ENCODE data around the gene HOXC10. TPM values are rescaled to one million over a fixed set of nuclear protein-coding genes. Genes with fewer than 3 reads are reported as not detected.

The HOXC10 gene
- total RNA-seq, 1 experiment from 2014 or later: 3.8 TPM

- TF ChIP-seq, protein P1, sequence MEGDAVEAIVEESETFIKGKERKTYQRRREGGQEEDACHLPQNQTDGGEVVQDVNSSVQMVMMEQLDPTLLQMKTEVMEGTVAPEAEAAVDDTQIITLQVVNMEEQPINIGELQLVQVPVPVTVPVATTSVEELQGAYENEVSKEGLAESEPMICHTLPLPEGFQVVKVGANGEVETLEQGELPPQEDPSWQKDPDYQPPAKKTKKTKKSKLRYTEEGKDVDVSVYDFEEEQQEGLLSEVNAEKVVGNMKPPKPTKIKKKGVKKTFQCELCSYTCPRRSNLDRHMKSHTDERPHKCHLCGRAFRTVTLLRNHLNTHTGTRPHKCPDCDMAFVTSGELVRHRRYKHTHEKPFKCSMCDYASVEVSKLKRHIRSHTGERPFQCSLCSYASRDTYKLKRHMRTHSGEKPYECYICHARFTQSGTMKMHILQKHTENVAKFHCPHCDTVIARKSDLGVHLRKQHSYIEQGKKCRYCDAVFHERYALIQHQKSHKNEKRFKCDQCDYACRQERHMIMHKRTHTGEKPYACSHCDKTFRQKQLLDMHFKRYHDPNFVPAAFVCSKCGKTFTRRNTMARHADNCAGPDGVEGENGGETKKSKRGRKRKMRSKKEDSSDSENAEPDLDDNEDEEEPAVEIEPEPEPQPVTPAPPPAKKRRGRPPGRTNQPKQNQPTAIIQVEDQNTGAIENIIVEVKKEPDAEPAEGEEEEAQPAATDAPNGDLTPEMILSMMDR (IDR thresholded peaks at IDR 0.05 in 2 of 3, conservative IDR thresholded peaks at IDR 0.05 in 1 of 3; ENCODE audit: borderline replicate concordance in 1 of 3, insufficient read depth in 1 of 3, low read depth in 2 of 3, low read length in 2 of 3): no peak
- no peak for TF ChIP-seq ELF1 (IDR thresholded peaks at IDR 0.05; ENCODE audit: borderline replicate concordance, low read depth)
- TF ChIP-seq EZH2 (IDR thresholded peaks at IDR 0.05): no peak
Observed at GRCh38 chr12:53937099-53937498, 47.8 kb upstream of the HOXC10 start (continued).

- Histone ChIP-seq H2AFZ (ENCODE audit: low read depth, low read length, poor library complexity, severe bottlenecking) (no peak overlapping the region), H4K20me1 (ENCODE audit: insufficient read depth) (no peaks in the 10 kb centered on the region), H3K9ac (ENCODE audit: low read length) (no peak overlapping the region), H3K9me2 (ENCODE audit: insufficient read depth) (no peaks in the 10 kb centered on the region), H3K4me1 (ENCODE audit: control insufficient read depth in 1 of 2, insufficient read depth in 2 of 2, low read length in 2 of 2) (peaks cover 8 to 15% of the 10 kb centered on the region in 2 experiments; a peak in 3 of 4 replicates), H3K36me3 (ENCODE audit: control insufficient read depth in 1 of 2, insufficient read depth in 2 of 2, low read length in 2 of 2) (no peaks in the 10 kb centered on the region), H3K27ac (ENCODE audit: low read depth, low read length) (no peak overlapping the region), H3K27me3 (ENCODE audit: insufficient read depth, low read length) (0 out of 2 replicates have a peak, but pooled peaks cover 3% of the 10 kb centered on the region), H3K4me2 (ENCODE audit: low read length) (peak overlapping the region; percentile 65), H3K9me3 (ENCODE audit: control insufficient read depth in 1 of 2, insufficient read depth in 1 of 2, low read depth in 1 of 2, low read length in 2 of 2) (no peaks in the 10 kb centered on the region), H3K79me2 (ENCODE audit: insufficient read depth, low read length) (no peaks in the 10 kb centered on the region), H3K4me3 (replicated peaks in 1 of 2; ENCODE audit: low read depth in 1 of 2, low read length in 2 of 2) (peak overlapping the region in 1 of 2 experiments; percentile 39; a peak in 2 of 4 replicates)
- no peak for ATAC-seq
- POLR2A ChIA-PET: interaction anchor here (1.5 kb wide), 1 partner anchor 16 kb away, joined by 4 read pairs; no protein-coding TSS in a partner anchor
- CTCF ChIA-PET: no interaction called here
- intact Hi-C loops (cut with micrococcal nuclease): no loop called here
- no TSS peak for BruUV-seq (replicated peaks)
- DNase-seq (ENCODE audit: low read depth, low spot score): no peak
- TF ChIP-seq ZFX (IDR thresholded peaks at IDR 0.05) (no peak), SRF (IDR thresholded peaks at IDR 0.05; ENCODE audit: low read depth) (no peak), TCF7L2 (IDR thresholded peaks at IDR 0.05; ENCODE audit: borderline replicate concordance, extremely low read depth, insufficient read depth, insufficient read length) (no peak), CBX3 (IDR thresholded peaks at IDR 0.05; ENCODE audit: low read depth) (no peak), SP1 (IDR thresholded peaks at IDR 0.05; ENCODE audit: low read depth) (no peak)
- RAD21 ChIA-PET (ENCODE audit: low non-redundant PET in 1 of 2, low total read pairs in 2 of 2, uncharacterized antibody in 2 of 2, unreplicated experiment in 2 of 2): interaction anchor here in 1 of 2 experiments (0.8 kb wide), 1 partner anchor 94 kb away, joined by 3 read pairs; no protein-coding TSS in a partner anchor
Observed at GRCh38 chr12:53937596-53938325, 47.2 kb upstream of the HOXC10 start.
